Measurements from ENCODE around the gene SIX2.

The SIX2 gene

DNA sequence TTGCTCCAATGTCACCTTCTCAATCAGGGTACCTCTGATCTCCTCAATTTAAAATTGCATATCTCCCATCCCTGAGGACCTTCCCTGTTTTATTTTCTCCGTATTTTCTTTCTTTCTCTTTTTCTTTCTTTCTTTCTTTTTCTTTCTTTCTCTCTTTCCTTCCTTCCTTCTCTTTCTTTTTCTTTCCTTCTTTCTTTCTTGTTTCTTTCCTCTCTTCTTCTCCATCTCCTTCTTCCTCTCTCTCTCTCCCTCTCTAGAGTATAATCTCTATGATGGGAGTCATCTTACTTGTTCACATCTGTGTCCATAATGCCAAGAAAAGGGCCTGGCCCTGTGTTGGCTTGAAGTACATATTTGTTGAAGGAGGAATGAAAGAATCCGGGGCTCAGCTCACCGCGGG, 21.3 kb upstream of the SIX2 start:
- H3K9me3 Mint-ChIP-seq: no peaks in the 10 kb centered on the region
- H3K27me3 Mint-ChIP-seq: peaks cover 38% of the 10 kb centered on the region
- H3K4me3 Mint-ChIP-seq: no peak overlapping the region
- H3K27ac Mint-ChIP-seq: no peak overlapping the region
- H3K36me3 Mint-ChIP-seq: no peaks in the 10 kb centered on the region
- H3K4me1 Mint-ChIP-seq: no peaks in the 10 kb centered on the region
- ATAC-seq: no peak

DNA sequence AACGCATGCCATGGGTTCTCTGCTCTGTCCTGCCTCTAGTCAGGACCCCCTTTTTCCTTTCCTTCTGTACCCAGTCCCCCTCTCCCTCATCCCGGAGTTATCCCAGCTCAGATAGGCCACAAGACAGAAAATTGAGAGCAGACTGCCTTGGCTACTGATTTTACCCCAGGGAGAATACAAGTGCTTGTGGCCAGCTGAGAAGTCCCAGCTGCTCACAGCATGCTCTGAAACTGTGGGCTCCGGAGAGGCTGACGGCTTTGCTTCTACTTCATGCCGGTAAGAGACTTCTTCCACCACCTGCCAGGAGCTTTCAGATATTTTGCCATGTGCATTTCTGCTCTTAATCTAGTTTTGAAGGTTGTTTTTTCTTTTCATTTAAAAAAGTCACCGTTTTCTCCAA, 20.0 kb upstream of the SIX2 start:
- Mint-ChIP-seq H3K27me3 (peaks cover 43% of the 10 kb centered on the region), H3K4me1 (no peaks in the 10 kb centered on the region), H3K9me3 (no peaks in the 10 kb centered on the region), H3K36me3 (no peaks in the 10 kb centered on the region), H3K27ac (no peak overlapping the region), H3K4me3 (no peak overlapping the region)
- no peak for ATAC-seq

DNA sequence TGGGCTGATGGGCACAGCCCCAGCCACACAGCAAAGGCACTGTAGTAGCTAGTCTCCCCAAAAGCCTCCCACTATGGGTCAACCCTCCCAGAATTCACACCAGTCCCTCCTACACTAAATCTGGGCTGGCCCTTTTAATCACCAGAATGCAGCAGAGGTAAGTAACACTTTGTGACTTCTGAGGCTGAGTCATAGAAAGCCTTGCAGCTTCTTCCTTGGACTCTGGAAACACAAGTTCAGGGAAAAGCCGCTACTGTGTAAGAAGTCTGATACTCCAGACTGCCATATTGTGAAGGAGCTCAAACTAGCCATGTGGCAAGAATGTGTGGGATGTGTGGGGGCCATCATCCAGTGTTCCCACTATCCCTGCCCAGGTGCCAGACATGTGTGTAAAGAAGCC, 19.0 kb upstream of the SIX2 start:
- Mint-ChIP-seq H3K36me3 (no peaks in the 10 kb centered on the region), H3K27me3 (peaks cover 35% of the 10 kb centered on the region), H3K27ac (no peak overlapping the region), H3K4me1 (no peaks in the 10 kb centered on the region), H3K4me3 (no peak overlapping the region), H3K9me3 (no peaks in the 10 kb centered on the region)
- ATAC-seq: no peak

DNA sequence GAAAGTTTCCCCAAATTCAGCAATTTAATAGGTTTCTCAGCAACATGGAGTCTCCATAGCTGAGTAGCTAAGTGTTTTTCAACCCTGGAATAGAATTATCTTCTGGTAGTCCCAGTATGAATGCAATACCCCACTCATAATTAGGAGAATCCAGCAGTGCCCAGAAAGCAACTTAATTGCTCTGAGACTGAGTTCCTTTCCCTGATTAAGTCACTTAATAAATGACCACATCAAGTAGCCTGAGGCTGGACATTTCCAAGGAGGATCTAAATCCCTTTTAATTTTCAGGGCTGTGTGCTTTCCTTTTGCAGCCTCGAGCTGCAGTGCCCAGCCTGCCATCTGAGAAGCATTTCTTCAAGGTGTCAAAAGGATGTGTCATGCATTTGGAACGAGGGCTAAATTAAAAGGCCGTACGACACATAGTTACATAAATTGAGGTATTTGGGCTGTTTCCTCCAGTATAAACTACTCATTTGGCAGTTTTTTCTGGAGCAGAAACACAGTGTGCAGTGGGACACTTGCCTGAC, 17.7 kb upstream of the SIX2 start:
- ATAC-seq: no peak
- Mint-ChIP-seq H3K36me3 (no peaks in the 10 kb centered on the region), H3K27me3 (peaks cover 43% of the 10 kb centered on the region), H3K9me3 (no peaks in the 10 kb centered on the region), H3K4me1 (no peaks in the 10 kb centered on the region), H3K27ac (no peak overlapping the region), H3K4me3 (no peak overlapping the region)

DNA sequence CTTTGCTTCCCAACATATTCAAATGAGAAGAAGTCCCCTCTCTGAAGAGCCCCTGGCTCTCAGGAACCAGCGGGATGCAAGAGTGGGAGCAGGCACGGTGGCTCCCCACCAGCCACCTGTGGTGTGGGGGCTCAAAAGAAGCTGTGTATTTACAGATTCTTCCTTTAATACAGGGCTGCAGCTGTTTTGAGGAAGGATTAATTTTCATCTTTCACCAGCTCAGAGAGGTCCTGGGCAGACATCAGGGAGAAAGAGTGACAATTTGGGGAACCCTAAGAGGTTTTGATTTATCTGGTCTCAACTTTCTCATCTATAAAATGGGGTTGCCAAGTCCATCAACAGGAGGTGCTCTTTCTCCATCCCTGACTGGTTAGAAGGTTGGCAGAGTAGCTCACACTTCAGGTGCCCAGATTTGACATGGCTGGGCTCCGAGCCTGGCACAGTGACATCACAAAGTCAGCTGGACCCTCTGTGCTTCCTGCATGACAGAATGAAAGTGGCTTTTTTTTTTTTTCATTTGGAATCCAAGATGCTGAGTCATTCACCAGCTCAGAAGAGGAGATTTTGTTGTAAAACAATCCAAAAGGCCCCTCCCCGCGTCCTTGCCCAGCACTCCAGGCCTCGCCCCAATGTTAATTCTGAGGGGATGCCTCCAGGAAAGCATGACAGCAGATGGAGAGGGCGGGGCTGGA, 15.5 kb upstream of the SIX2 start:
- Mint-ChIP-seq H3K9me3 (no peaks in the 10 kb centered on the region), H3K27ac (no peak overlapping the region), H3K4me3 (no peak overlapping the region), H3K36me3 (no peaks in the 10 kb centered on the region), H3K27me3 (peaks cover 33% of the 10 kb centered on the region), H3K4me1 (no peaks in the 10 kb centered on the region)
- ATAC-seq: no peak

DNA sequence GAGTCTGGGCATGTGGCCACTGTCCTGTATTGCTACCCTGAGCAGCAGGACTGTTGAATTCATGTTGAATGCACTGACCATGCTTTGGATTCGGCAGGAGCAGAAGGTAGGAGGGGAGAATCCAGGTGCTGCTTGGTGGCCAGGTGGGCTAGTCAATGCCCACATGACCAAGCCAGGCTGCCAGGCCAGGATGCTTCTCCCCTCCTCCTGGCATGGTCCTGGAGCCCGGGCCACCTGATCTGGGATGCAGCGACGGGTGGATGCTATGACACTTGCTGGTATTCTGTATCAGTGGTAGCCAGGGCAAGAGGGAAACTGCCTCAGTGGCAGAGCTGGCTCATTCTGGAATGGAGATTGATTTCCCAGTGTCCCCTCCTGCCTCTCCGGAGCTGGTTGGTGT, 14.8 kb upstream of the SIX2 start:
- Mint-ChIP-seq H3K27me3 (peaks cover 34% of the 10 kb centered on the region), H3K4me3 (no peak overlapping the region), H3K4me1 (no peaks in the 10 kb centered on the region), H3K27ac (no peak overlapping the region), H3K9me3 (no peaks in the 10 kb centered on the region), H3K36me3 (no peaks in the 10 kb centered on the region)
- ATAC-seq: no peak

DNA sequence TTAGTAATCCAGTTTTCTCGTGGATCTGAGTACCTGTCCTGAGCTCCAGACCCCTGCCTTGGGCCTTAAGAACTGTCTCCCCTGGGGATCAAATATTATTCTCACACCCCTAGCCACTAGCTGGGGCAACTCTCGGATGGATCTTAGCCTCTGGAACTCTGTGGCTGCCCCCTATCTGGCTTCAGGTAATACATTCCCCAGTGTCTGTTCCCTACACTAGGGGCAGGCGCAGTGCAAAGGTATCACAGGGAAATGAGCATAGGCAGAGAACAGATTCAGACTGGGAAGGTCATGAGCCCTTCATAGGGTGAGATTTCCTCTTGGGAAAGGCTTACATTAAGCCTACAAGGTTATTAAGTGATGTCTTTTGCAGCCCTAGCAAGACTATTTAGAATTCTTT, 11.2 kb upstream of the SIX2 start:
- Mint-ChIP-seq H3K4me1 (no peaks in the 10 kb centered on the region), H3K36me3 (no peaks in the 10 kb centered on the region), H3K27ac (no peak overlapping the region), H3K9me3 (no peaks in the 10 kb centered on the region), H3K27me3 (peaks cover 47% of the 10 kb centered on the region), H3K4me3 (no peak overlapping the region)
- no peak for ATAC-seq

DNA sequence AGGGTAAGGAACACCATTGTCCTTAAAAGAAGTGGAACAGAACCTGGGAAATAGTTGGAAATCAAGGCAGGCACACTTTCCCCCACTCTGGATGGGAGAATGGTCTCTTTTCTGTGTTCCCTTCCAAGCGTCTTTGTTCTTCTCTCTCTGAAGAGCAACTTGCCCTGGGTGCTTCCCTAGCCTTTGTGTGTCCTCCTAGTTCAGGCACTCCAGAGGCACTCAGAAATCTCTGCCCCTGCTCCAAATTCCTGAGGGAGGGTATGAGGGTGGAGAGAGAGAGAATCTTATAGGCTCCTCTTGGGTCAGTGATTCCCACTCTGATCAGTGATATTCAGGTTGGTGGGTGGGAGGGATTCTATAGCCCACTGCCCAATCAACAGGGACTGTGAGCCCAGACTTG, 8.8 kb upstream of the SIX2 start:
- H3K36me3 Mint-ChIP-seq: no peaks in the 10 kb centered on the region
- ATAC-seq: no peak
- H3K9me3 Mint-ChIP-seq: no peaks in the 10 kb centered on the region
- H3K4me1 Mint-ChIP-seq: peaks cover 4% of the 10 kb centered on the region
- no peak overlapping the region for H3K4me3 Mint-ChIP-seq
- no peak overlapping the region for H3K27ac Mint-ChIP-seq
- peaks cover 58% of the 10 kb centered on the region for H3K27me3 Mint-ChIP-seq

DNA sequence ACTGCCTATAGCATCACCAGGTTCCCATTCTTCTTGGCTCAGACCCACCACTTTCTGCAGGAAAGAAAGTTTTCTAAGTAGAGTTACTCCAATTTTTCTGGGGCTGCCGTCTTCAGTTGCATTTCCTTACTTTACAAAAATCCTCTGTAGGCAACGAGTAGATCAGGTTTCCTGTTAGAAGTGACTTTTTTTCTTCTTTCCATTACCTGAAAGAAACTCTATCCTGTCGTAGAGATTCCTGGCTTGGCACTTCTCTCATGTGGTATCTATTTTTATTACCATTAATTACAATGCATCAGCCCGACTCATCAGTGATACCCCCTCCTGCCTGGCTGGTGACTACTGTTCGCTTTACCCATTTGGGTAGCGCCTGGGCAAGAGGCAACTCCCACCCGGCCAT, 5.6 kb upstream of the SIX2 start:
- H3K4me3 Mint-ChIP-seq: peak overlapping the region; percentile 38
- peaks cover 19% of the 10 kb centered on the region for H3K4me1 Mint-ChIP-seq
- no peaks in the 10 kb centered on the region for H3K9me3 Mint-ChIP-seq
- no peak for ATAC-seq
- no peak overlapping the region for H3K27ac Mint-ChIP-seq
- H3K36me3 Mint-ChIP-seq: no peaks in the 10 kb centered on the region
- peaks cover 79% of the 10 kb centered on the region for H3K27me3 Mint-ChIP-seq

DNA sequence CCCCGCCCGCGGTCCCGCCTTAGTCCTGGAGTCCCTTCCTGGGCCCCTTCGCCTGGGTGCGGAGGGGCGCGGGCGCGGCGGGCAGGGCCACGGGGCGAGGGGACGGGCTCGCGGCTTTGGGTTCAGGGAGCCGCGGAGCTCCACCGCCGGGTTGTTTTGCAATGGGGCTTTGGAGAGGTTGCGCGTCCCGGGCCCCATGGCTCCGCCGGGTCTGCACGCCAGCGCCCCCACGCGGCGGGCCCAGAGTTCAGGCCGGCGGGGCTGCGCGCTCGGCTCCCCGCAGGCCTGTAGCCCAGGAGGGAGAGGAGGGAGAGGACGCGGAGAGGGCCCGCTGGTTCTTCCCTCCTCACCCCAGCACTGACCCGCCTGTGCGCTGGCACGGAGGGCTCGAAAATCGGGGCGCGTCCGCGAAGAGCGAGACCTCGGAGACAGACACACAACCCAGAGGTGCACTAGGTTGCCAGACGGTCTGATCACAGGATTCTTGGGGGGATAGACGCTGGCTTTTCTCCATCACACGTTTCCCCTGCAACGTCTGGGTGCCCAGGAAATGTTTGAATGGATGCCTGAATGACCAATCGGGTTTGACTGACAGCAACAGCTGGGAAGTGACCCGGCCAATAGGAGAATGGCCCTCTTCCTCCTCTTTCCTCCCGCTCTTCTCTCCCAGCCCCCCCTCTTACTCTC, 4.9 kb upstream of the SIX2 start:
- Mint-ChIP-seq H3K4me1 (peaks cover 26% of the 10 kb centered on the region), H3K9me3 (no peaks in the 10 kb centered on the region), H3K4me3 (peak overlapping the region; percentile 38), H3K27me3 (peaks cover 79% of the 10 kb centered on the region), H3K27ac (no peak overlapping the region), H3K36me3 (no peaks in the 10 kb centered on the region)
- no peak for ATAC-seq

DNA sequence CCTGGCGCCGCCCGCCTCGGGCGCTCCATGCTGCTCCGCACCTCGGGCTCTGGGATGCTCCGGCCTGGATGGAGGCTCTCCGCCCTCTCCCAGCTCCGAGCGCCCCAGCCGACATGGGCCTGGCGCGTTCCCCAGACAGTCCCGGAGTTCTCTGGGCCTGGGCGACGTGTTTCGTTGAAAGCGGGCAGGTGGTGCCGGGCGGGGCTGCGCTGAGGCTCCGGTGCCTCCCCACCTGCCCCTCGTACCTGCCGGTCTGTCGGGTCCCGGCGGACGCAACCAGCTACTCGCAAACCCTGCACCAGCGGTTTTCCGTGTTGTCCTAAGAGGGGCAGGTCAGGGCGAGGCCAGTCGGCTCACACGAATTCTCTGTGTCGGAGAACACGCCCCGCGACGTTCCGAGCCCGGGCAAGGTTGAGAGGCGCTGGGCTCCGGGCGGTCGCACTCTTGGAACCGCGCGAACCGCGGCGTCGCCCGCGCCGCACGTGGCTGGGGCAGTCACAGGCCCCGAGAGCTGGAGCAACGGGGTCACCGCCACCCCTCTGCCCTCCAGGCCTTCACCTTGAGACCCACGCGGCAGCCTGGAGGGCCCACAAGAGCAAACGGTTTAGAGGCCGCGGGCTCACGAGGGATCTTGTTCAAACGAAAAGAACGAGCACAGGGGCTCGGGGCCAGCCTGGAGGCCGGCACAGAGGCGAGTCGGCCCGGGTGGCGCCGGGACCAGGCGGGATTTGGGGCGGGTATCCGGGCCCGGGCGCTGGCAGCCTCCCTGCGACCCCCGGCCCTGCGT, 4.2 kb upstream of the SIX2 start:
- H3K27ac Mint-ChIP-seq: no peak overlapping the region

DNA sequence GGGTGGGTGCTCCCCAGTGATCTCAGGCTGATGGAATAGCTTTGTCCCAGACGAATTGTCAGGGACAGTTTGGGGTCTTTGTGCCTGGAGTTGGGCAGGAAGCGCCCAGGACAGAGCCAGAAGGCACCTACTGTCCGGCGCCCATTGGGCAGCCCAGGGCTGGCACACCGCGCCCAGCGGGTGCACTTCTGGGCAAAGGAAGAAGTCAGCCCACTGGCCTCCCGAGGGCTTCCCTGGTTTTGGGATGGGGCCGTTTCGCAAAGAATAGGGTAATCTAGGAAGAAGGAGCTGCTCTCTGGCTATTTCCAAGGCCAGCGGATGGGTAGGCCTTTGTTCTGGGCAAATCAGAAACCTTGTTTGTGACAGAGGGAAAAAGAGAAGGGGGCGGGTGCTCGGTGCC, 3.5 kb upstream of the SIX2 start:
- no peak overlapping the region for H3K4me3 Mint-ChIP-seq
- H3K4me1 Mint-ChIP-seq: peaks cover 36% of the 10 kb centered on the region
- no peak for ATAC-seq
- no peaks in the 10 kb centered on the region for H3K36me3 Mint-ChIP-seq
- H3K27ac Mint-ChIP-seq: no peak overlapping the region
- no peaks in the 10 kb centered on the region for H3K9me3 Mint-ChIP-seq
- peaks cover 90% of the 10 kb centered on the region for H3K27me3 Mint-ChIP-seq

More for the DNA sequence above, 4.2 kb upstream of the SIX2 start:
- Mint-ChIP-seq H3K4me3 (no peak overlapping the region), H3K27me3 (peaks cover 85% of the 10 kb centered on the region), H3K4me1 (peaks cover 29% of the 10 kb centered on the region), H3K9me3 (no peaks in the 10 kb centered on the region), H3K36me3 (no peaks in the 10 kb centered on the region)
- no peak for ATAC-seq

DNA sequence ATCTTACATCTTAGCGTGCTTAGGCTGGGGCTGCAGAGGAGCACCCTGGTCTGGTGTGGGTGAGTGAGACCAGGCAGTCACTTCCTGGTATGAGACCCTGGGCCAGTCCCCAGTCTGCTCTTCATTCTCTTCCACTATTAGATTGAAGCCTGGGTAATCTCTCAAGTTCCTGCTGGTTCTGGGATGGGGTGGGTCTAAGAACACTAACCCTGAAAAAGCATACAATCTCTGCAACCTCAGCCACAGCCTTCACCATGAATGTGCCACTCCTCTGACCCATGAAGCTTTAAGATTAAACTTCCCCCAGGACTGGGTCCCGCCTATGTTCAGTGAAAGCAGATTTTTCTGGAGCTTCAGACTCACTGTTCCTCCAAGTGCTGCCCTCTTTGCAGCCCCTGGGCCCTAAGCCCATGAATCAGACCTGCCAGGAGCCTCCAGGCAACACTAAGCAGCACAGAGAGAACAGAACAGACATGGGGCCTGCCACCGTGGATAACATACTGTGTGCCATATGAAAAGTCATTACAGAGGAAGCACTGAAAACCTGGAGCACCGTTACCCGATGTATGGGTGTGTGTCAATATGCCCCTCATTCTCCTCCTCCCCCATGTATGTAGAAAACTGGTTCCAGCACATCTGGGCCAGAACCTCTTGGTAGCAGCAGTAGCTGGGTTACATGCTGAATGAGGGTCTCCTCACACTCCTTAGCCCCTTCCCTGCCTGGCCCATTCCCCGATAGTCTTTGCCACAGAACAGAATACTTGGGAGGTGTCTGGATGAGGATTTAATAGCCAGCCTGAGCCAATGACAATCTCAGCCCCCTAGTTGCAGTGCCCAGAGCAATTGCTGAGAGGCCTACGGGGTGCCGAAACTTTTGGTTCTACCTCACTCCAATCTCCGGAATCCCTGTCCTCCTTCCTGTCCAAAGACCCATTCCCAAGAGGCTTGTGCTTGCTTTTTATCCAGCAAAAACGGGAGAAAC, 2.7 kb upstream of the SIX2 start:
- peaks cover 39% of the 10 kb centered on the region for H3K4me1 Mint-ChIP-seq
- no peaks in the 10 kb centered on the region for H3K9me3 Mint-ChIP-seq
- no peaks in the 10 kb centered on the region for H3K36me3 Mint-ChIP-seq
- no peak overlapping the region for H3K4me3 Mint-ChIP-seq
- no peak overlapping the region for H3K27ac Mint-ChIP-seq
- H3K27me3 Mint-ChIP-seq: peaks cover 91% of the 10 kb centered on the region
- ATAC-seq: no peak

DNA sequence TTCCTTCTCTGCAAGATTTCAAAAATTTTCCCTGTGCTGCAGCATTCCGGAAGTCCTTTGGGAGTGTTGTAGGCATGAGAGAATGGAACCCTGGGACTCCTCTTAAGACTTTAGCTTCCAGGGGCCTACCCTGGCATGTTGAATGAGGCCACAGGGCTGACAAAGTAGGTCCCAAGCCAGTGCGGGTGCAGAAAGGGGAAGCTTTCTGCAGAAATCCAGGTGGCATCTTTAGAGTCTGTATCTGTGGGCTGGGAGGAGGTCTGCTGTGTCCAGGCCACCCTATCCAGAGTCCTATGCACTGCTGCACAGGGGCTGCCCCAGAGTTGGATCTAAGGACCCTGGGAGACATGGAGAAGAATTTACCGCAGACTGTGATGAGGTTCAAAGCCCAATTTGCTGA, 1.9 kb upstream of the SIX2 start:
- H3K27me3 Mint-ChIP-seq: peaks cover 91% of the 10 kb centered on the region
- H3K4me3 Mint-ChIP-seq: no peak overlapping the region
- H3K4me1 Mint-ChIP-seq: peaks cover 46% of the 10 kb centered on the region
- no peak for ATAC-seq
- H3K36me3 Mint-ChIP-seq: no peaks in the 10 kb centered on the region
- H3K9me3 Mint-ChIP-seq: no peaks in the 10 kb centered on the region
- no peak overlapping the region for H3K27ac Mint-ChIP-seq

DNA sequence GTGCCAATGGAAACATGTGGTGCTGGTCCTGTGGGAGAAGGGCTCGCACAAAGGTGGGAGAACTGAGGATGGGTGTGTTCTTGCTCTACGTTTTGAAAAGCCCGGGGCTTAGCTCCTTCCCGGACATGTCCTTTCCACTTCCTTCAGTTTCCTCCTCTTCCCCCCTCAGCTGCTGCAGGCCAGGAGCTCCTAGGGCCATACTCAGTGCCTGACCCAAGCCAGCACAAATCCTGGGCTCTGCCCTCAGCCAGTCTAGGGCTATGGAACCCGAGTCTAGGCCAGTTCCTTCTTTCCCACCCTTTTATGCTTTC, 1.4 kb upstream of the SIX2 start:
- peaks cover 91% of the 10 kb centered on the region for H3K27me3 Mint-ChIP-seq
- H3K9me3 Mint-ChIP-seq: no peaks in the 10 kb centered on the region
- H3K4me3 Mint-ChIP-seq: no peak overlapping the region
- ATAC-seq: no peak
- no peak overlapping the region for H3K27ac Mint-ChIP-seq
- peaks cover 49% of the 10 kb centered on the region for H3K4me1 Mint-ChIP-seq
- no peaks in the 10 kb centered on the region for H3K36me3 Mint-ChIP-seq
